MCF 10A (cell line): ENCODE results near the gene WNT9A. TPM values are rescaled to one million over a fixed set of nuclear protein-coding genes. Genes with fewer than 3 reads are reported as not detected.

Experiments used
- BruUV-seq: library from RNA; stranded (reverse); fragments of 400-500 nt; replicated peaks from 2 replicates; lab custom pipeline; 2021; lab: Mats Ljungman, UMichigan
- CTCF ChIA-PET: fragments of 300-600 bp; sonication (Branson Sonifier 250); formaldehyde crosslinking; extraction: SDS; loops from one replicate; lab custom pipeline; 2021; ENCODE audit warnings: antibody characterized with exemption, inconsistent platforms; lab: Yijun Ruan, JAX
- POLR2A ChIA-PET: fragments of 300-600, 350-650 bp; sonication (Branson Sonifier 250); formaldehyde crosslinking; extraction: SDS; loops from one replicate; lab custom pipeline; 2020; ENCODE audit warnings: antibody characterized with exemption, inconsistent platforms; lab: Yijun Ruan, JAX
- DNase-seq: peaks from one replicate; pipeline ENCODE4 v3.0.0-alpha.2; 2018; ENCODE audit not compliant: unreplicated experiment
- H3K27ac Mint-ChIP-seq: one replicate; pipeline ENCODE4 v1.8.0; 2022; ENCODE audit warnings: mild to moderate bottlenecking, low read depth, mixed read lengths; ENCODE audit not compliant: unreplicated experiment
- H3K27me3 Mint-ChIP-seq: one replicate; pipeline ENCODE4 v1.8.0; 2022; ENCODE audit warnings: mixed read lengths; ENCODE audit not compliant: insufficient read depth, unreplicated experiment
- H3K36me3 Mint-ChIP-seq: one replicate; pipeline ENCODE4 v1.8.0; 2022; ENCODE audit warnings: mild to moderate bottlenecking, moderate library complexity, mixed read lengths; ENCODE audit not compliant: insufficient read depth, unreplicated experiment
- H3K4me1 Mint-ChIP-seq: one replicate; pipeline ENCODE4 v1.8.0; 2022; ENCODE audit warnings: mixed read lengths; ENCODE audit not compliant: insufficient read depth, unreplicated experiment
- H3K4me3 Mint-ChIP-seq: one replicate; pipeline ENCODE4 v1.8.0; 2022; ENCODE audit warnings: mild to moderate bottlenecking, moderate library complexity, mixed read lengths; ENCODE audit not compliant: unreplicated experiment
- H3K9me3 Mint-ChIP-seq: one replicate; pipeline ENCODE4 v1.8.0; 2022; ENCODE audit warnings: mixed read lengths; ENCODE audit not compliant: unreplicated experiment
- intact Hi-C: fragments of 100-400 bp; cut with micrococcal nuclease; formaldehyde crosslinking; loops from 2 replicates; pipeline ENCODE4 v1.14.1; 2022
- total RNA-seq: library from RNA; stranded (reverse); gene quantifications from 2 replicates; pipeline ENCODE4 v1.2.3, GENCODE V29; 2022
- TF ChIP-seq, protein P1 (sequence below): fragments of 200-600 bp; IDR thresholded peaks from one replicate; pipeline ENCODE4 v1.8.0; 2022; ENCODE audit warnings: antibody characterized with exemption, mild to moderate bottlenecking; ENCODE audit not compliant: unreplicated experiment

WNT9A gene
- total RNA-seq, 1 experiment from 2014 or later, result 2.6 TPM

GRCh38 chr1:227901906-227902640 is 45.7 kb downstream of the WNT9A start:
- H3K27ac Mint-ChIP-seq, result no peak overlapping the region
- no TSS peak for BruUV-seq

GRCh38 chr1:227901239-227901905 is 46.4 kb downstream of the WNT9A start:
- CTCF ChIA-PET, result interaction anchor here (0.6 to 0.7 kb wide), 3 partner anchors 184 to 1342 kb away, joined by 3 read pairs; no protein-coding TSS in a partner anchor
- BruUV-seq, result no TSS peak

More at GRCh38 chr1:227901906-227902640, 45.7 kb downstream of the WNT9A start:
- CTCF ChIA-PET, result interaction anchor here (0.6 to 0.7 kb wide), 2 partner anchors 183 to 1341 kb away, joined by 3 read pairs; no protein-coding TSS in a partner anchor
- POLR2A ChIA-PET, result no interaction called here
- H3K4me1 Mint-ChIP-seq, result peaks cover 12% of the 10 kb centered on the region
- TF ChIP-seq, protein P1, sequence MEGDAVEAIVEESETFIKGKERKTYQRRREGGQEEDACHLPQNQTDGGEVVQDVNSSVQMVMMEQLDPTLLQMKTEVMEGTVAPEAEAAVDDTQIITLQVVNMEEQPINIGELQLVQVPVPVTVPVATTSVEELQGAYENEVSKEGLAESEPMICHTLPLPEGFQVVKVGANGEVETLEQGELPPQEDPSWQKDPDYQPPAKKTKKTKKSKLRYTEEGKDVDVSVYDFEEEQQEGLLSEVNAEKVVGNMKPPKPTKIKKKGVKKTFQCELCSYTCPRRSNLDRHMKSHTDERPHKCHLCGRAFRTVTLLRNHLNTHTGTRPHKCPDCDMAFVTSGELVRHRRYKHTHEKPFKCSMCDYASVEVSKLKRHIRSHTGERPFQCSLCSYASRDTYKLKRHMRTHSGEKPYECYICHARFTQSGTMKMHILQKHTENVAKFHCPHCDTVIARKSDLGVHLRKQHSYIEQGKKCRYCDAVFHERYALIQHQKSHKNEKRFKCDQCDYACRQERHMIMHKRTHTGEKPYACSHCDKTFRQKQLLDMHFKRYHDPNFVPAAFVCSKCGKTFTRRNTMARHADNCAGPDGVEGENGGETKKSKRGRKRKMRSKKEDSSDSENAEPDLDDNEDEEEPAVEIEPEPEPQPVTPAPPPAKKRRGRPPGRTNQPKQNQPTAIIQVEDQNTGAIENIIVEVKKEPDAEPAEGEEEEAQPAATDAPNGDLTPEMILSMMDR, result peak; percentile 19
- peaks cover 13% of the 10 kb centered on the region for H3K27me3 Mint-ChIP-seq
- no peaks in the 10 kb centered on the region for H3K9me3 Mint-ChIP-seq
- no peak overlapping the region for H3K4me3 Mint-ChIP-seq
- no peaks in the 10 kb centered on the region for H3K36me3 Mint-ChIP-seq
- peak; percentile 43 for DNase-seq
- intact Hi-C loops, result no loop called here

DNA sequence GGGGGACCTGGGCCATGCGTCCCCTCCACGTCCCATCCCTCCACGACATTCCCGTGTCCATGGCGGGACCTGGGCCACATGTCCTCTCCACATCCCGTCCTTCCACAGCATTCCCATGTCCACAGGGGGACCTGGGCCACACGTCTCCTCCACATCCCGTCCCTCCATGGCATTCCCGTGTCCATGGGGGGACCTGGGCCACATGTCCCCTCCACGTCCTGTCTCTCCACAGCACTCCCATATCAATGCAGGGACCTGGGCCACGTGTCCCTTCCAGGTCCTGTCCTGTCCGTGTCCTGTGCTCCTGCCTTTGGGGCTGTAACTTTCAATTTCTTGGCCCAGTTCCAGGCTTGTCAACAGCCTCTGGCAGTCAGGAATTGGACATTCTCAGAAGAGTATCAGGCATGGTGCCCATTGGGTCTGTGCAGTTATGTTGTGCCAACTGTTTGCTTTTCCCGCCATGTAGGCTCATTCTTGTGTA is 47.1 kb downstream of the WNT9A start:
- ChIA-PET CTCF (interaction anchor here (0.6 kb wide), 1 partner anchor 446 kb away, joined by 3 read pairs; no protein-coding TSS in a partner anchor), POLR2A (no interaction called here)
- Mint-ChIP-seq H3K9me3 (no peaks in the 10 kb centered on the region), H3K4me1 (peaks cover 12% of the 10 kb centered on the region), H3K4me3 (no peak overlapping the region), H3K36me3 (no peaks in the 10 kb centered on the region), H3K27ac (no peak overlapping the region), H3K27me3 (peaks cover 13% of the 10 kb centered on the region)
- BruUV-seq, result no TSS peak
- DNase-seq, result no peak
- TF ChIP-seq, protein P1, result no peak
- intact Hi-C loops, result no loop called here

More at GRCh38 chr1:227901239-227901905, 46.4 kb downstream of the WNT9A start:
- Mint-ChIP-seq H3K27me3 (peaks cover 13% of the 10 kb centered on the region), H3K4me1 (peaks cover 12% of the 10 kb centered on the region), H3K9me3 (no peaks in the 10 kb centered on the region), H3K36me3 (no peaks in the 10 kb centered on the region), H3K4me3 (no peak overlapping the region), H3K27ac (no peak overlapping the region)
- DNase-seq, result no peak
- intact Hi-C loops, result no loop called here
- POLR2A ChIA-PET, result no interaction called here
- TF ChIP-seq, protein P1, result no peak

DNA sequence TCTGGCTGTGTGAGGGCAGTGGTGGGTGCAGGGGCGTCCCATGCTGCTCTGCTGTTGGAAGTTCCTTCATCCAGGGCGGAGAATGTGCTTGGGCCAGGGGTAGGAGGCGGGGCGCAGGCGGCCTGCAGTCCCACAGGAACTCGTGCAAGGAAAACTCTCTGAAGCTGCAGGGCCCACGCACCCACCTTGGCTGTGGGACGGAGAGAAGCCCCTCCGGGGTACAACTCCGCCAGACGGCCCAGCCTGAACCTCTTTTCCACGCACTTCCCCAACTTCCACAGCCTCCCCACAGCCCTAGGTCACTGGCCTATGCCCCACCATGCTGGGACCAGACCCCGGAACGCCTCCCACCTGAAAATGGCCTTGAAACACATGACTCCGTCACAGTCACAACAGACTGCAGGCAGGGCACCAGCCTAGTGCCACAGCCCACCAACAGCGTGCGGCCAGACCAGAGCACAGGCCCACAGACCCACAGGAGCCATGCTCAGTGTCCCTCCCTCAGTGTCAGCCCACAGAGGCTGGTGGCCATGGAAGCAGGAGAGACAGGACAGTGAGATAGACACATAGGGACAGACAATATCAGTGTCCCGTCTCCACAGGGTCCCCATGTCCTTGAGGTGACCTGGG is 47.8 kb downstream of the WNT9A start:
- Mint-ChIP-seq H3K27ac (no peak overlapping the region), H3K4me3 (no peak overlapping the region), H3K4me1 (peaks cover 12% of the 10 kb centered on the region), H3K27me3 (peaks cover 13% of the 10 kb centered on the region), H3K9me3 (no peaks in the 10 kb centered on the region), H3K36me3 (no peaks in the 10 kb centered on the region)
- TF ChIP-seq, protein P1, result no peak
- no TSS peak for BruUV-seq
- intact Hi-C loops, result no loop called here
- ChIA-PET CTCF (no interaction called here), POLR2A (no interaction called here)
- DNase-seq, result no peak
